K562 (cell line): ENCODE results near the gene AHI1. TPM values are rescaled to one million over a fixed set of nuclear protein-coding genes. Genes with fewer than 3 reads are reported as not detected.

Experiments used
- AFF4 ChIP-seq: sonication (generic); formaldehyde crosslinking; IDR thresholded peaks from 2 replicates; pipeline ENCODE4 v1.8.0; 2023; ENCODE audit warnings: mild to moderate bottlenecking, missing genetic modification reagents
- CBFA2T2 ChIP-seq: fragments of 450-650 bp; conservative IDR thresholded peaks from 2 replicates; pipeline ENCODE4 v1.6.1; 2017; ENCODE audit warnings: mild to moderate bottlenecking
- CBX5 ChIP-seq: IDR thresholded peaks from 2 replicates; pipeline ENCODE4 v1.6.1; 2014; ENCODE audit warnings: low read depth, borderline replicate concordance
- ELF2 ChIP-seq: fragments of 250-450 bp; sonication (Bioruptor Pico); IDR thresholded peaks from 2 replicates; pipeline ENCODE4 v1.5.0; 2021; ENCODE audit warnings: mild to moderate bottlenecking
- ESRRA ChIP-seq: fragments of 450-650 bp; IDR thresholded peaks from 2 replicates; pipeline ENCODE4 v1.6.1; 2014; ENCODE audit warnings: low read depth, mild to moderate bottlenecking, moderate library complexity, borderline replicate concordance
- FOXJ3 ChIP-seq: sonication (generic); formaldehyde crosslinking; IDR thresholded peaks from 2 replicates; pipeline ENCODE4 v1.4.0; 2020; ENCODE audit warnings: mild to moderate bottlenecking, missing genetic modification reagents
- HINFP ChIP-seq: fragments of 450-650 bp; conservative IDR thresholded peaks from 2 replicates; pipeline ENCODE4 v1.6.1; 2016; ENCODE audit warnings: missing genetic modification characterization, low read depth, mild to moderate bottlenecking, control low read depth, missing compliant biosample characterization
- HMG20B ChIP-seq: fragments of 250-450 bp; sonication (Bioruptor Pico); IDR thresholded peaks from 2 replicates; pipeline ENCODE4 v1.5.0; 2021; ENCODE audit warnings: mild to moderate bottlenecking
- KDM4B ChIP-seq, 2 experiments: fragments of 450-650 bp in 1 of 2; sonication (generic) in 1 of 2; IDR thresholded peaks; 2 replicates each; pipeline ENCODE4 v1.6.1; 2016 to 2017; ENCODE audit warnings: borderline replicate concordance in 2 of 2, antibody characterized with exemption in 1 of 2, low read depth in 1 of 2, mild to moderate bottlenecking in 1 of 2
- MAZ ChIP-seq, 2 experiments: fragments of 450-650 bp in 1 of 2; sonication (generic) in 1 of 2; formaldehyde crosslinking; IDR thresholded peaks in 1 of 2; conservative IDR thresholded peaks in 1 of 2; 2 replicates each; pipeline versions ENCODE4 v1.4.0 to v1.5.0; 2020; ENCODE audit warnings: mild to moderate bottlenecking in 1 of 2, missing genetic modification reagents in 1 of 2
- NR2C2 ChIP-seq, 2 experiments: fragments of 200-800 bp in 1 of 2; sonication (Bioruptor generic) in 1 of 2; sonication (generic) in 1 of 2; formaldehyde crosslinking in 1 of 2; IDR thresholded peaks; 2 replicates each; pipeline versions ENCODE4 v1.6.1 to v1.8.0; 2016 to 2022; ENCODE audit warnings: mild to moderate bottlenecking in 1 of 2, missing compliant biosample characterization in 1 of 2, missing genetic modification characterization in 1 of 2, missing genetic modification reagents in 1 of 2
- RBM17 ChIP-seq: fragments of 200-400 bp; formaldehyde crosslinking; IDR thresholded peaks from 2 replicates; pipeline ENCODE4 v1.6.1; 2017; ENCODE audit warnings: low read depth, mild to moderate bottlenecking, low read length, borderline replicate concordance
- SMC3 ChIP-seq: conservative IDR thresholded peaks from 2 replicates; pipeline ENCODE4 v1.6.1; 2011; ENCODE audit warnings: low read depth, low read length, improper control_type of control experiment; ENCODE audit not compliant: insufficient read depth
- TBP ChIP-seq: optimal IDR thresholded peaks from 2 replicates; pipeline ENCODE3; 2011; ENCODE audit warnings: low read depth, low read length, improper control_type of control experiment
- TFAM ChIP-seq: fragments of 250-450 bp; sonication (Bioruptor Pico); conservative IDR thresholded peaks from 2 replicates; pipeline ENCODE4 v1.5.0; 2021; ENCODE audit warnings: mild to moderate bottlenecking, moderate library complexity
- TOE1 ChIP-seq, 2 experiments: fragments of 450-650 bp in 1 of 2; sonication (generic) in 1 of 2; formaldehyde crosslinking in 1 of 2; IDR thresholded peaks; 2 replicates each; pipeline versions ENCODE4 v1.7.1 to v1.8.0; 2016 to 2022; ENCODE audit warnings: borderline replicate concordance in 2 of 2, mild to moderate bottlenecking in 2 of 2, antibody characterized with exemption in 1 of 2, inconsistent platforms in 1 of 2, low read depth in 1 of 2, missing genetic modification reagents in 1 of 2, moderate library complexity in 1 of 2
- YBX1 ChIP-seq: fragments of 450-650 bp; IDR thresholded peaks from 2 replicates; pipeline ENCODE4 v1.7.1; 2016; ENCODE audit warnings: mild to moderate bottlenecking
- ZNF146 ChIP-seq: IDR thresholded peaks from one replicate; pipeline ENCODE4 v1.6.1; 2018; ENCODE audit warnings: missing compliant biosample characterization; ENCODE audit not compliant: unreplicated experiment
- ZNF449 ChIP-seq: fragments of 250-450 bp; sonication (Bioruptor Pico); IDR thresholded peaks from 2 replicates; pipeline ENCODE4 v1.8.0; 2022; ENCODE audit warnings: moderate library complexity, mild to moderate bottlenecking, inconsistent platforms
- ZNF766 ChIP-seq: fragments of 200-800 bp; sonication (Bioruptor generic); conservative IDR thresholded peaks from 2 replicates; pipeline ENCODE4 v1.6.1; 2016; ENCODE audit warnings: missing genetic modification characterization, missing compliant biosample characterization
- polyA plus RNA-seq, 8 experiments: library from polyadenylated mRNA; depleted of rRNA in 4 of 8; stranded (reverse) in 5 of 8; unstranded in 3 of 8; fragments of >200 nt; fragmentation: Nextera tagmentation in 2 of 8; fragmentation: Illumina TruSeq in 1 of 8; extraction: Ambion mirVana in 2 of 8; extraction: Trizol in 1 of 8; gene quantifications; 2 replicates each; pipeline versions ENCODE4 v1.2.1 to v1.2.3, GENCODE V29; 2011 to 2014; ENCODE audit warnings: inconsistent platforms in 1 of 8, missing spikeins in 1 of 8
- total RNA-seq, 7 experiments: library from RNA; depleted of rRNA in 6 of 7; stranded (reverse); fragments of >200 nt in 6 of 7; fragmentation: Illumina TruSeq in 2 of 7; extraction: Trizol in 2 of 7; gene quantifications; 2 replicates each; pipeline versions ENCODE4 v1.2.1 to v1.2.3, GENCODE V29; 2011 to 2021; ENCODE audit warnings: low replicate concordance in 1 of 7

Gene AHI1
- total and polyA plus RNA-seq, 9 of the 15 experiments (the other 6 are each of a cell fraction or from before 2014, with no cell fraction given), result 24.7 to 54.9 (median 32.2) TPM

- TF ChIP-seq TOE1 (IDR thresholded peaks at IDR 0.05; ENCODE audit: borderline replicate concordance) (0 out of 2 replicates have a peak, but pooled peaks have one; percentile 41), TOE1 (CRISPR knock-in tag; IDR thresholded peaks at IDR 0.05; ENCODE audit: borderline replicate concordance, low read depth) (no peak), ZNF146 (no peak), HINFP (tag) (no peak), CBX5 (no peak), SMC3 (no peak), NR2C2 (CRISPR knock-in tag; IDR thresholded peaks at IDR 0.05) (no peak), NR2C2 (tag; IDR thresholded peaks at IDR 0.05) (no peak), TBP (no peak), TFAM (no peak), ESRRA (peak; percentile 67; the same call in 1 of the 2 replicates), ZNF449 (CRISPR knock-in tag) (no peak), ELF2 (CRISPR knock-in tag) (0 out of 2 replicates have a peak, but pooled peaks have one; percentile 65), FOXJ3 (CRISPR knock-in tag) (no peak), AFF4 (CRISPR knock-in tag) (no peak), KDM4B (IDR thresholded peaks at IDR 0.05; ENCODE audit: borderline replicate concordance in 2 of 2, low read depth in 1 of 2) (no peak), RBM17 (no peak), HMG20B (CRISPR knock-in tag) (no peak), MAZ (CRISPR knock-in tag; conservative IDR thresholded peaks at IDR 0.05 in 1 of 2, IDR thresholded peaks at IDR 0.05 in 1 of 2) (no peak), CBFA2T2 (no peak), YBX1 (no peak), ZNF766 (CRISPR knock-in tag) (no peak)
Measured at GRCh38 chr6:135261872-135262725, 235.4 kb downstream of the AHI1 start (continued).
